Measurements from ENCODE around the gene CUEDC1.

DNA sequence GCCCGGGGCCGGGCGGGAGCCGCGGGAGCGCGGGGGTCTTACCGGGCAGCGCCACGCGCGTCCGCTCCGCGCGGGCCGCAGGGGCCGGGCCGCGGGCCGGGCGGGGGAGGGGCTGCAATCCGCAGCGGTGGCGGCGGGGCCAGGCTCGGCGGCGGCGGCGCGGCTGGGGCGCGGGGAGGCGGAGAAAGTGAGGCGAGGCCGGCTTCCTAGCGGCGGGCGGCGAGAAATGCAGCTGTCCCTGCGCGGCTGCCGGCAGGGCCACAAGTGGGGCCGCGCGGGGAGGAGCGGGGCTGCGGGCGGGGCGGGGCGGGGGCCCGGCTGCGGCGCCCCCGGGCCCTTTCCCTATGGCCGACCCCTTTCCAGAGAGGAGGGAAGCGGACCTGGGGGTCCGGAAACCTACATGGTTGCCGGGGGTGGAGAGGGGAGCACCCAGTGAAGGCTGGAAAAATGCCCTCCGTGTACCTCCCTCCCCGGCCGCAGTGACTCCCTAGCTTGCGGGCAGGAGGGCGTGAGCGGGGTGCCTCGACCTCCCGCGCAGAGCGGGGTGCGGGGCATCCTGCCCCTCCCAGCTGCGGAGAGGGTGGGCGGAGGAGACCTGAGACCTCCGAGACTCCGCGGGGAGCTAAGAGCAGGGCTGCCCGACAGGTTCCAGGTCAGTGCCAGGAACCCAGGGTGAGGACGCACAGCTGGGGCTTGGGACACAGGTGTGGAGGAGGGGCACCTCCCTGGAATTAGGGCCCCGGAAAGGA is at the start of gene CUEDC1:
- TF ChIP-seq, protein P1, sequence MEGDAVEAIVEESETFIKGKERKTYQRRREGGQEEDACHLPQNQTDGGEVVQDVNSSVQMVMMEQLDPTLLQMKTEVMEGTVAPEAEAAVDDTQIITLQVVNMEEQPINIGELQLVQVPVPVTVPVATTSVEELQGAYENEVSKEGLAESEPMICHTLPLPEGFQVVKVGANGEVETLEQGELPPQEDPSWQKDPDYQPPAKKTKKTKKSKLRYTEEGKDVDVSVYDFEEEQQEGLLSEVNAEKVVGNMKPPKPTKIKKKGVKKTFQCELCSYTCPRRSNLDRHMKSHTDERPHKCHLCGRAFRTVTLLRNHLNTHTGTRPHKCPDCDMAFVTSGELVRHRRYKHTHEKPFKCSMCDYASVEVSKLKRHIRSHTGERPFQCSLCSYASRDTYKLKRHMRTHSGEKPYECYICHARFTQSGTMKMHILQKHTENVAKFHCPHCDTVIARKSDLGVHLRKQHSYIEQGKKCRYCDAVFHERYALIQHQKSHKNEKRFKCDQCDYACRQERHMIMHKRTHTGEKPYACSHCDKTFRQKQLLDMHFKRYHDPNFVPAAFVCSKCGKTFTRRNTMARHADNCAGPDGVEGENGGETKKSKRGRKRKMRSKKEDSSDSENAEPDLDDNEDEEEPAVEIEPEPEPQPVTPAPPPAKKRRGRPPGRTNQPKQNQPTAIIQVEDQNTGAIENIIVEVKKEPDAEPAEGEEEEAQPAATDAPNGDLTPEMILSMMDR (IDR thresholded peaks at IDR 0.05) = peak in 2 of 3 donors; percentile 34 to 36
- TF ChIP-seq EP300 (IDR thresholded peaks at IDR 0.05) = no peak
- no peak for TF ChIP-seq POLR2A (IDR thresholded peaks at IDR 0.05)

Data from ovary (tissue), 3 donors.